A172 (cell line): ENCODE results near the gene HIPK3. TPM values are rescaled to one million over a fixed set of nuclear protein-coding genes. Genes with fewer than 3 reads are reported as not detected.
"Not testable (repeated sequence)": the region's sequence is repeated elsewhere in the genome, so short reads cannot be mapped to it uniquely, and the experiment has no call there.

ENCODE experiments used
- DNase-seq: peaks from one replicate; pipeline ENCODE4 v3.0.0-alpha.2; 2015; ENCODE audit warnings: low spot score
- total RNA-seq: library from RNA; depleted of rRNA; stranded (reverse); fragments of >200 nt; shearing (Covaris generic); gene quantifications from 2 replicates; pipeline ENCODE4 v1.2.3, GENCODE V29; 2014

Gene HIPK3
- total RNA-seq, 1 experiment from 2014 or later = 48.7 TPM

- no peak for DNase-seq
Observed at GRCh38 chr11:33358150-33358831, 101.1 kb downstream of the HIPK3 start.

GRCh38 chr11:33360642-33361041, 103.5 kb downstream of the HIPK3 start:
- DNase-seq = no peak

GRCh38 chr11:33362051-33362910, 105.1 kb downstream of the HIPK3 start:
- peak; percentile 41 for DNase-seq

GRCh38 chr11:33366918-33367317, 109.7 kb downstream of the HIPK3 start:
- DNase-seq = no peak

GRCh38 chr11:33368475-33368874, 111.3 kb downstream of the HIPK3 start:
- not testable (repeated sequence) for DNase-seq

- no peak for DNase-seq
Observed at GRCh38 chr11:33368931-33369330, 111.8 kb downstream of the HIPK3 start.

GRCh38 chr11:33373636-33374035, 116.5 kb downstream of the HIPK3 start:
- DNase-seq = peak; percentile 41

- no peak for DNase-seq
Observed at GRCh38 chr11:33375236-33375635, 118.1 kb downstream of the HIPK3 start.

GRCh38 chr11:33375688-33376311, 118.6 kb downstream of the HIPK3 start, which contains the start of gene KIAA1549L:
KIAA1549L (plus strand) TSS chr11:33376108.
- peak; percentile 16 for DNase-seq

- no peak for DNase-seq
Observed at GRCh38 chr11:33376331-33377310, 119.4 kb downstream of the HIPK3 start.

- no peak for DNase-seq
Observed at GRCh38 chr11:33377412-33378370, 120.5 kb downstream of the HIPK3 start.

- no peak for DNase-seq
Observed at GRCh38 chr11:33379947-33380346, 122.8 kb downstream of the HIPK3 start.

GRCh38 chr11:33383075-33383919, 126.1 kb downstream of the HIPK3 start:
- DNase-seq = no peak

GRCh38 chr11:33383920-33384209, 126.7 kb downstream of the HIPK3 start:
- no peak for DNase-seq

- DNase-seq = no peak
Observed at GRCh38 chr11:33384220-33384619, 127.0 kb downstream of the HIPK3 start.

- no peak for DNase-seq
Observed at GRCh38 chr11:33387581-33387980, 130.4 kb downstream of the HIPK3 start.

- no peak for DNase-seq
Observed at GRCh38 chr11:33387996-33388395, 130.8 kb downstream of the HIPK3 start.

- no peak for DNase-seq
Observed at GRCh38 chr11:33388793-33389525, 131.8 kb downstream of the HIPK3 start.

GRCh38 chr11:33389635-33390034, 132.5 kb downstream of the HIPK3 start:
- DNase-seq = no peak
